Measurements from ENCODE around the gene APOBEC3F.
"Not testable (repeated sequence)": the region's sequence is repeated elsewhere in the genome, so short reads cannot be mapped to it uniquely, and the experiment has no call there.

Gene APOBEC3F

GRCh38 chr22:39028281-39028680 lies 12.4 kb upstream of the APOBEC3F start:
- FAIRE-seq, result no peak

GRCh38 chr22:39029227-39029626 lies 11.4 kb upstream of the APOBEC3F start:
- no peak for FAIRE-seq

GRCh38 chr22:39030705-39031104 lies 10.0 kb upstream of the APOBEC3F start:
- FAIRE-seq, result no peak

- not testable (repeated sequence) for FAIRE-seq
Observed at GRCh38 chr22:39031434-39032295, 9.0 kb upstream of the APOBEC3F start.

DNA sequence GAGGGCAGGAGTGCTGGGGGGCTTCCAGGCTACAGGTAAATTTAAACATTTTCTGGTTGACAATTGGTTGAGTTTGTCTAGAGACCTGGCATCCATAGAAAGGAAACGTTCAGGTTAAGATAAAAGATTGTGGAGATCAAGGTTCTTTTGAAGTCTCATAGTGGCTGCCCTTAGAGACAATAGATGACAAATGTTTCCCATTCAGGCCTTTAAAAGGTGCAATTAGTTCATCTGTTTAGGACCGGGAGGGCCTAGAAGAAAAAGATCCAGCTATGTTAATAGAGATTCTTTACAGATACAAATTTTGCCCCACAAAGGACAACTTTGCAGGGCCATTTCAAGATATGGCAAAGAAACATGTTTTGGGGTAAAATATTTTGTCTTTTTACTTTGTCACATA lies 3.6 kb upstream of the APOBEC3F start:
- not testable (repeated sequence) for FAIRE-seq

- no peak for FAIRE-seq
Observed at GRCh38 chr22:39039306-39040126, 1.1 kb upstream of the APOBEC3F start.

DNA sequence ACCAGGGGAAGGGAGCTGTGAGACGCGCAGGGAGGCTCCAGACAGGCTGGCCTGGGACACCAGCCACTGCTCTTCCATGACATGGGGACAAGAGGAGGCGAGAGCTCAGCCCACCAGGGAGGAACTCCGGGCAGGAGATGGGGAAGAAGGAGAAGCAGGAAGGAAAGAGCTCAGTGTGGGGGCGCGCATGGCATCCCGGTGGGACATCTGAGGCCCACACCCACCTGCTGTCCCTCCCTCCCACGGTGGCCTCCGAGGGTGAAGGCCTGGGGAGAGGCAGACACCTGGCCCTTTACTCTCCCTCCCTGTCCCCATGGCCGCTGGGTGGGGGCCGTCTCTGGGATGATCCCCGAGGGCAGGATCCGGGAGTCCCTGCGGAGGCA lies 518 bp upstream of the APOBEC3F start:
- FAIRE-seq, result not testable (repeated sequence)

DNA sequence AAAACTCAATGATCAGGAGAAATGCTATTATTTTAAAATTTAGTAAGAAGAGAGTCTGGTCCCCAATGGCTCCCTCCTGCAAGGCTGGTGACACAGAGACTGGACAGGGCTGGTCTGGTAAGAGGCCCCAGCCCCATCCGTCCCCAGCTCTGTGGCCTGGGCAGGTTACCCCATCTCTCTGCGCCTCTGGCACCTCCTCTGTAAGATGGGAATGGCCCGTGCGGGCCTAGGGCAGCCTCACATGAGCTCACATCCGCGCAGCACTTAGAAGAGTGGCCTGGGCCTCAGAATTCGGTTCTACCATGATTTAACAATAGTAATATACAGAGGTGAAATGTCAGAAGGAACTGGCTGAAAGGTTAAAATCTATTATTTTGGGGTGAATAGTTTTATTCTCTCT lies 1.2 kb downstream of the APOBEC3F start:
- FAIRE-seq, result no peak

- FAIRE-seq, result not testable (repeated sequence)
Observed at GRCh38 chr22:39043063-39043462, 2.4 kb downstream of the APOBEC3F start.

GRCh38 chr22:39045136-39045535 lies 4.5 kb downstream of the APOBEC3F start:
- FAIRE-seq, result not testable (repeated sequence)

DNA sequence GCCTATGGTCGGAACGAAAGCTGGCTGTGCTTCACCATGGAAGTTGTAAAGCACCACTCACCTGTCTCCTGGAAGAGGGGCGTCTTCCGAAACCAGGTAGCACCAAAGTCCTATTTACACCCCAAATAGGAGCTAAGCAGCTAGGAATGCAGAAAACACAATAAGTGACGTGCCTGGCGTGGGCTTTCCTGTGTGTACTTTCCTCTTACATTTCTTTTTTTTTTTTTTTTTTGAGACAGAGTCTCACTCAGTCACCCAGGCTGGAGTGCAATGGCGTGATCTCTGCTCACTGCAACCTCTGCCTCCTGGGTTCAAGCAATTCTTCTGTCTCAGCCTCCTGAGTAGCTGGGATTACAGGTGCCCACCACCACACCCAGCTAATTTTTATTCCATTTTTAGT lies 8.8 kb downstream of the APOBEC3F start:
- not testable (repeated sequence) for FAIRE-seq

DNA sequence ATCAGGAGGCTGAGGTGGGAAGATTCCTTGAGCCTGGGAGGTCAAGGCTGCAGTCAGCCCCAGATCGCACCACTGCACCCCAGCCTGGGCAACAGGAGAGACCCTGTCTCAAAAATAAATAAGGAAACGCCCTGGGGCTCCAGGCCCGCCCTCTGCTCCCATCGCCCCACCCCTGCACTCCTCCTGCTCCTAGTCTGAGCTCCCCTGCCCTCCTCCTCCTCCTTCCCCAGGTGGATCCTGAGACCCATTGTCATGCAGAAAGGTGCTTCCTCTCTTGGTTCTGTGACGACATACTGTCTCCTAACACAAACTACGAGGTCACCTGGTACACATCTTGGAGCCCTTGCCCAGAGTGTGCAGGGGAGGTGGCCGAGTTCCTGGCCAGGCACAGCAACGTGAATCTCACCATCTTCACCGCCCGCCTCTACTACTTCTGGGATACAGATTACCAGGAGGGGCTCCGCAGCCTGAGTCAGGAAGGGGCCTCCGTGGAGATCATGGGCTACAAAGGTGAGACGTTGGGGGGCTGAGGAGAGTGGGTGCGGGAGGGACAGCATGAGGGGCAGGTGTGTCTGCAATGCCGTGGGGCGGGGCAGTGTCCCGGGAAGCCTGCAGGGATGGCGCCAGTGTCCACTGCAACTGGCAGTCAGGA lies 11.3 kb downstream of the APOBEC3F start:
- FAIRE-seq, result not testable (repeated sequence)

DNA sequence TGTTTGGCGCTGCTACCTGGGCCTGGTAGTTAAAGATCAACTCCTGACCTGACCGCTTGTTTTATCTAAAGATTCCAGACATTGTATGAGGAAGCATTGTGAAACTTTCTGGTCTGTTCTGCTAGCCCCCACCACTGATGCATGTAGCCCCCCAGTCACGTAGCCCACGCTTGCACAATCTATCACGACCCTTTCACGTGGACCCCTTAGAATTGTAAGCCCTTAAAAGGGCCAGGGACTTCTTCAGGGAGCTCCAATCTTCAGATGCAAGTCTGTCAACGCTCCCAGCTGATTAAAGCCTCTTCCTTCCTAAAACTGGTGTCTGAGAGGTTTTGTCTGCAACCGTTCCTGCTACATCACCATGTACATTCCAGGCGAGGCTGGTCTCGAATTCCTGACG lies 15.0 kb downstream of the APOBEC3F start:
- no peak for FAIRE-seq

DNA sequence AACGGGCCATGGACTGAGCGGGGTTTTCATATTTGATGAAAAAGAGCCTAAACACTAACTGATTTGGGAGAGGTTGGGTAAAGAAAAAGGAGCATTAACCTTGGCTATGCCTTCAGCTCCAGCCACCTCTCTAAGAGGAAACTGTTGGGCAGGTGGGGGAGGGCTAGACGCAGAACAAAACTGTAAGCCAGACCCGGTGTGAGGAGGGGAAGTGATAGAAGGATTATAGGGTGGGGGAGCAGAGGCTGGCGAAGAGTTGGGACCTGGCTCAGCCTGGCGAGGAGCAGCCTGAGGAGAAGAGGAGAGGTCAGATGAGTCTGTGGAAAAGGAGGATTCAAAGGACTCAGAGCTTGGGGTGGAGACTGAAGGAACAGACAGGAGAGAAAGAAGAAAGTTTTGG lies 20.6 kb downstream of the APOBEC3F start:
- FAIRE-seq, result not testable (repeated sequence)

GRCh38 chr22:39061951-39062350 lies 21.3 kb downstream of the APOBEC3F start:
- not testable (repeated sequence) for FAIRE-seq

GRCh38 chr22:39063904-39064303 lies 23.2 kb downstream of the APOBEC3F start:
- not testable (repeated sequence) for FAIRE-seq

GRCh38 chr22:39066442-39067276 lies 26.0 kb downstream of the APOBEC3F start:
- FAIRE-seq, result not testable (repeated sequence)

DNA sequence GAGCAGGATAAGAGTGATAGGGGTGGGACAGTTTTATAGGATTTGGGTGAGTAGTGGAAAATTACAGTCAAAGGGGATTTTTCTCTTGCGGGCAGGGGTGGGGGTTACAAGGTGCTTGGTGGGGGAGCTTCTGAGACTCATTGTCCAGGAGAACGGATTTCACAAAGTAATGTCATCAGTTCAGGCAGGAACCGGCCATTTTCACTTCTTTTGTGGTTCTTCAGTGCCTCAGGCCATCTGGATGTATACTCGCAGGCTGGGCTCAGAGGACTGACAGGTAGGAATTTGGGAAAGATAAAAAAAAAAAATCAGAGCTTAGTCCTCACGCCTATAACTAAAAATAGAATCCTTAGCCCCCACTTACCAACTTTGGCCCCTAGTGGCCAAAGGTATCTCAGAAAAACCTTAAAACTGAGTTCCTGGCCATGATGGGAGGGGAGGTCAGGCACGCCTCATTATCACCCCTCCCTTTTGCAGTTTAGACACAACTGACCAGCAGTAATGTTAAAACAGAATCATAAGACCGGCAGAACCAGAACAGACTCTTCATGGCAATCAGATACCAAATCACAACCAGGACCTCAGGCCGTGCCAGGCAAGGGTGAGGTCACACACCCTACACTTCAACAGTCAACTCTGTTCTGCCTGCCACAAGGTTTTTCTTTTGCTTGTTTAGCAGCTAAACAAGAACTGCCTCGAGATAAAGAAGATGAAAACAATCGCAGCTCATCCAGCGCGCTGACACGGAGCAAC lies 27.5 kb downstream of the APOBEC3F start:
- no peak for FAIRE-seq

DNA sequence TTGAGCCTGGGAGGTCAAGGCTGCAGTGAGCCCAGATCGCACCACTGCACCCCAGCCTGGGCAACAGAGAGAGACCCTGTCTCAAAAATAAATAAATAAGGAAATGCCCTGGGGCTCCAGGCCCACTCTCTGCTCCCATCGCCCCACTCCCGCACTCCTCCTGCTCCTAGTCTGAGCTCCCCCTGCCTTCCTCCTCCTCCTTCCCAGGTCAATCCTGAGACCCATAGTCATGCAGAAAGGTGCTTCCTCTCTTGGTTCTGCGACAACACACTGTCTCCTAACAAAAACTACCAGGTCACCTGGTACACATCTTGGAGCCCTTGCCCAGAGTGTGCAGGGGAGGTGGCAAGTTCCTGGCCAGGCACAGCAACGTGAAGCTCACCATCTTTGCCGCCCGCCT lies 29.5 kb downstream of the APOBEC3F start:
- FAIRE-seq, result no peak

GRCh38 chr22:39072581-39072981 lies 31.9 kb downstream of the APOBEC3F start:
- FAIRE-seq, result not testable (repeated sequence)

DNA sequence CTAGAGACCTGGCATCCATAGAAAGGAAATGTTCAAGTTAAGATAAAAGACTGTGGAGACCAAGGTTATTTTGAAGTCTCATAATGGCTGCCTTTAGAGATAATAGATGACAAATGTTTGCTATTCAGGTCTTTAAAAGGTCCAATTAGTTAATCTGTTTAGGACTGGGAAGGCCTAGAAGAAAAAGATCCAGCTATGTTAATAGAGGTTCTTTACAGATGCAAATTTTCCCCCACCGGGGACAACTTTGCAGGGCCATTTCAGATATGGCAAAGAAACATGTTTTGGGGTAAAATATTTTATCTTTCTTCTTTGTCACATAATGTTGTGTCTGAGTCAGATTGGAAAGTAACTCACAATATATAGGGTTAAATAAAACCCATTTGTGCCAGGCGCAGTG lies 33.3 kb downstream of the APOBEC3F start:
- FAIRE-seq, result no peak

Data from TTC549 (cell line).